ENCODE measurements around the gene IL17RD.
"Not testable (repeated sequence)": the region's sequence is repeated elsewhere in the genome, so short reads cannot be mapped to it uniquely, and the experiment has no call there.

IL17RD gene

DNA sequence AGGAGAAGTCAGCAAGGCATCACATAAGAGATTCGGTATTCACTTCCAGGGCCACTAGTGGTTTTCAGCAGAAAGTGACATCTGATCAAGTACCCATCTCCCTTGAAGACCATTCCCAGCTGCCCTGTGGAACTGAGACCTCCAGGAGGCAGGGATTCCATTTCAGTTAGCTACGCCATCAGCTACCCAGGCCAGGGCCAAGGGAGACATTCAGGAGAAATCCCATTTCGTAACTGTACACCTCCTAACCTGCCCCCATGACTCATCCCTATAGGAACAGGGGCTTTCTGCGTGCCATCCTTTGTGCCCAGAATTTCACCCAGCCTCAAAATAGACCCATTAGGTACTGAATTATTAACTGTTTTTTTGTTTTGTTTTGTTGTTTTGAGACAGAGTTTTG is 79.9 kb downstream of the IL17RD start:
- Histone ChIP-seq H3K27me3 (ENCODE audit: control insufficient read depth, insufficient read depth, low read length) (peaks cover 4% of the 10 kb centered on the region), H3K9me3 (replicated peaks; ENCODE audit: low read length) (no peaks in the 10 kb centered on the region), H3K4me3 (ENCODE audit: low read length) (no peak overlapping the region), H3K4me1 (ENCODE audit: control insufficient read depth, insufficient read depth, low read length) (no peaks in the 10 kb centered on the region), H3K36me3 (ENCODE audit: insufficient read depth, low read length) (no peaks in the 10 kb centered on the region), H3K9ac (ENCODE audit: low read depth, low read length) (no peak overlapping the region), H3K4me2 (ENCODE audit: low read length) (no peak overlapping the region)

DNA sequence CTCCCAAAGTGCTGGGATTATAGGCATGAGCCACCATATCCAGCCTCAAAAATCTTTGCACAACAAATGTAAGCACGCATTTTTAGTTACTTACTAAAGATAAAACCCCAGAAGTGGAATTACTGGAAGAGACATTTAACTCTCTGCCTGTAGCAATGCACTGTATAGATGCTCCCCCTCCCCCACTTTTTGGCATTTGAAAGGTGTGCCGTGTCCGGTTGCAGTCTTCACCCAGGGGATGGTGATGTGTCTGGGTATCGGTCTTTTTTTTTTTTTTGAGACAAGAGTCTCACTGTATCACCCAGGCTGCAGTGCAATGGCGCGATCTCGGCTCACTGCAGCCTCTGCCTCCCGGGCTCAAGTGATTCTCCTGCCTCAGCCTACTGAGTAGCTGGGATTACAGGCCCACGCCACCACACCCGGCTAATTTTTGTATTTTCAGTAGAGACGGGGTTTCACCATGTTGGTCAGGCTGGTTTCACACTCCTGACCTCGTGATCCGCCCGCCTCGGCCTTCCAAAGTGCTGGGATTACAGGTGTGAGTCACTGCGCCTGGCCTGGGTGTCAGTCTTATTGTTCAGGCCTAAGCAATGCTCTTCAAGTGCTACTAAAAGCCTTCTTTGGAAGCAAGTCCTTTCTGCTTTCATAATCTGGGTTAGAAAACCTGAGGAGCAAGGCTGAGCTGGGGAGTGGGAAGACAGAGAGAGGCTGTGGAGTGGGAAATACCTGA is 81.7 kb downstream of the IL17RD start:
- not testable (repeated sequence) for H3K9ac ChIP-seq (ENCODE audit: low read depth, low read length); H3K4me3 ChIP-seq (ENCODE audit: low read length); H3K9me3 ChIP-seq (replicated peaks; ENCODE audit: low read length); H3K4me2 ChIP-seq (ENCODE audit: low read length); H3K36me3 ChIP-seq (ENCODE audit: insufficient read depth, low read length)
- Histone ChIP-seq H3K4me1 (ENCODE audit: control insufficient read depth, insufficient read depth, low read length) (peaks cover 10% of the 10 kb centered on the region), H3K27me3 (ENCODE audit: control insufficient read depth, insufficient read depth, low read length) (peaks cover 11% of the 10 kb centered on the region)

DNA sequence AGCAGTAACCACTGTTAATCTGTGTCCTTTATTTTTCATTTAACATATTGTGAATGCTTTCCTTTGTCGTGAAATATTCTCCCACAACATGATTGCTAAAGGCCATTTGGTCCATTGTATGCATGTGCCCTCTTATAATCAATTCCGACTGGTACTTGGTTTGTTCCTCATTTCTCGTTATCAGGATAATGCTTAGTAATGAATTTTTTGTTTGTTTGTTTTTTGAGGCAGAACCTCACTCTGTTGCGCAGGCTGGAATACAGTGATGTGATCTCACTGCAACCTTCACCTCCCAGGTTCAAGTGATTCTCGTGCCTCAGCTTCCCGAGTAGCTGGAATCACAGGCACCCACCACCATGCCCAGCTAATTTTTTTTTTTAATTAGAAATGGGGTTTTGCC is 82.7 kb downstream of the IL17RD start:
- H3K27me3 ChIP-seq (ENCODE audit: control insufficient read depth, insufficient read depth, low read length), result peaks cover 21% of the 10 kb centered on the region
- H3K4me2 ChIP-seq (ENCODE audit: low read length), result no peak overlapping the region
- no peaks in the 10 kb centered on the region for H3K9me3 ChIP-seq (replicated peaks; ENCODE audit: low read length)
- no peak overlapping the region for H3K9ac ChIP-seq (ENCODE audit: low read depth, low read length)
- no peaks in the 10 kb centered on the region for H3K36me3 ChIP-seq (ENCODE audit: insufficient read depth, low read length)
- peaks cover 15% of the 10 kb centered on the region for H3K4me1 ChIP-seq (ENCODE audit: control insufficient read depth, insufficient read depth, low read length)
- H3K4me3 ChIP-seq (ENCODE audit: low read length), result no peak overlapping the region

DNA sequence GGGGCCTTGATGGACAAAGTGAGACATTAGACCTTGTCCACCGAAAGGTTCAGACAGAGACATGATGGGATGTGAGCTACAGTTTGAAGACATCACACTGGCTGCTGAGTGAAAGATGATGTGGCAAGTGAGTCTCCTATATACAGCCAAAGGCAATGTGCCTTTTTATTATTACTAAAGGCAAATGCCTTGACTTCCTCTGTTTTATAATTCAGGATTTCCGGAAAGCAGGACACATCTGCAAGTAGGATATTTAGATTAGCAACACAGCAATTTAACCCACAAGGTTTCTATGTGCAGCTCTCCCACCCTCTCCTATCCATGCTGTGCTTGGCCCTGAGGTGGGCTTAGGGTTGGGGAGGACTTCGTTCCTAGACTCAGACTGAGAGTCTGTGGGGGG is 84.0 kb downstream of the IL17RD start:
- no peak overlapping the region for H3K4me3 ChIP-seq (ENCODE audit: low read length)
- H3K4me2 ChIP-seq (ENCODE audit: low read length), result no peak overlapping the region
- H3K9me3 ChIP-seq (replicated peaks; ENCODE audit: low read length), result no peaks in the 10 kb centered on the region
- H3K9ac ChIP-seq (ENCODE audit: low read depth, low read length), result no peak overlapping the region
- no peaks in the 10 kb centered on the region for H3K36me3 ChIP-seq (ENCODE audit: insufficient read depth, low read length)
- peaks cover 15% of the 10 kb centered on the region for H3K4me1 ChIP-seq (ENCODE audit: control insufficient read depth, insufficient read depth, low read length)
- H3K27me3 ChIP-seq (ENCODE audit: control insufficient read depth, insufficient read depth, low read length), result peaks cover 30% of the 10 kb centered on the region

DNA sequence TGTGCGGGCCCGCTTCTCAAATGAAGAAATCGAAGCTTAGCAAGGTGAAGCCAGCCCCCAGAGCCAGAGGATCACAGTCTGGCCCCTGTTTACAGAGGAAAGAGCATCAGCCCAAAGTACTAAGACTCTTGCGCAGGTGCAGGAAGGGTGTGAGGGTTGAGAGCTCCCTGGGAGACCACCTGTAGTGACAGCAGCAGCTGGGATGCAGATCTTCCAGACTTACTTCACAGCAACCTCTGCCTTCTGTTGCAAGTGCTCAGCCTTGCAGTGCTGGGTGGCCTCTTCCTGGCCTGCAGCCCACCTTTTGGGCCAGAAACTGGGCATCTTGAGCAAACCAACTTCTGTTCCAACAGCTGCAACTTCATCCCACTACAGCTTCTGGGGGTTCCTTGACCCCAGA is 85.0 kb downstream of the IL17RD start:
- H3K4me1 ChIP-seq (ENCODE audit: control insufficient read depth, insufficient read depth, low read length), result peaks cover 15% of the 10 kb centered on the region
- no peaks in the 10 kb centered on the region for H3K36me3 ChIP-seq (ENCODE audit: insufficient read depth, low read length)
- no peak overlapping the region for H3K4me2 ChIP-seq (ENCODE audit: low read length)
- H3K9me3 ChIP-seq (replicated peaks; ENCODE audit: low read length), result no peaks in the 10 kb centered on the region
- peaks cover 32% of the 10 kb centered on the region for H3K27me3 ChIP-seq (ENCODE audit: control insufficient read depth, insufficient read depth, low read length)
- H3K4me3 ChIP-seq (ENCODE audit: low read length), result no peak overlapping the region
- H3K9ac ChIP-seq (ENCODE audit: low read depth, low read length), result no peak overlapping the region

DNA sequence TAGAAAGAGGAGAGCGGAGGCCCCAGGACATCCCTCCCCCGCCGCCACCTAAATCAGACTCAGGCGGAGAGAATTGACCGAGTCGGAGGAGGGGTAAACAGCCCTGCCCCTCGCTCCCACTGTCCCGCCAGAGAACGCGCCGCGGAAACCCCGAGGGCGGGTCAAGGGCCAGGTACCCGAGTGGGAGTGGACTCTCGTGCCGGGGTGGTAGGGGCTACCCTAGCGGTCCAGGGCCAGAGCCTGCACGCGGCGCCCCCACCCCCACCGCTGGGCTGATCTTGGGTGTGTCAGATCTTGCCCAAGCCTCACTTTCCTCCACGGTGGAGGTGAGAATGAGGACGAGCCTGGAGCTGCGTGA is 85.7 kb downstream of the IL17RD start:
- H3K4me2 ChIP-seq (ENCODE audit: low read length), result peak overlapping the region; percentile 97
- peak overlapping the region; percentile 42 for H3K9ac ChIP-seq (ENCODE audit: low read depth, low read length)
- H3K36me3 ChIP-seq (ENCODE audit: insufficient read depth, low read length), result no peaks in the 10 kb centered on the region
- peaks cover 15% of the 10 kb centered on the region for H3K4me1 ChIP-seq (ENCODE audit: control insufficient read depth, insufficient read depth, low read length)
- peak overlapping the region; percentile 75 for H3K4me3 ChIP-seq (ENCODE audit: low read length)
- H3K9me3 ChIP-seq (replicated peaks; ENCODE audit: low read length), result no peaks in the 10 kb centered on the region
- peaks cover 37% of the 10 kb centered on the region for H3K27me3 ChIP-seq (ENCODE audit: control insufficient read depth, insufficient read depth, low read length)

DNA sequence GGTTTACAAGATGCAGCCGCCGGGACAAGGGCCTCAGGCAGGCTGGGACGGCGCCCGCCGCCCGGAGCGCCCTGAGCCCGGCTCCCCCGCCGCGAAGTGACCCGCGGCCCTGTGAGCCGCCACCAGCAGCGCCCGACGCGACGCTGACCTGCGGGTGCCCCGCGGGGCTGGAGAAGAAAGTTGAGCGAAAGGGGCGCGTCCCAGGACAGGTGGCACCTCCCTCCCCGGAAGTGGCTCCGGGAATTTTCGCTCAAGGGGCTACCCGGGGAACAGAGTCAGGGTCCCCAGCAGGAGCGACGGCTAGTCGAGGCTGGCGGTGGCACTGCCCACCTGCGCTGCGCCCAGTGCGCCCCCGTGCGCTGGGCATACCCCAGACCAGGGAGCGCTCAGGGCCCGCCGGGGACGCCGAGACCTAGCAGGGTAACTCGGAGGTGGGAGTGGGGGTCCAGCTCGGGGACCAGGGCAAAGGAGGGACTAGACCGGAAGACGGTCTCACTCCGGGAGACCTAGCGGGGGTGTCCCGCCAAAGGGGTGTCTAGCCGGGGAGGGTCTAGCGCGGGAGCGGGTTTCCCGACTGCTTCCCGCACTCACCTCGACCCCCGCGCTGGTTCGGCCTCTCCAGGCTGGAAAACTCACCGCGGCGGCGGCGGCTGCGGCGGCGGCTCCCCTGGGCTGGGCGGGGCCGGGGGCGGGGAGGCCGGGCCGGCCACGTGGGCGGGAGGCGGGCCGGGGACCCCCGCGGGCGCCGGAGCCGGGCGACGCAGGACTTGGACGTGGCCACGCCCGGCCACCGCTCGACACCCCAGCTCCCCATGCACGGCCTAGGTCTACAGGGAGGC is 86.3 kb downstream of the IL17RD start:
- Histone ChIP-seq H3K4me3 (ENCODE audit: low read length) (peak overlapping the region; percentile 75), H3K9me3 (replicated peaks; ENCODE audit: low read length) (no peaks in the 10 kb centered on the region), H3K9ac (ENCODE audit: low read depth, low read length) (peak overlapping the region; percentile 56), H3K4me2 (ENCODE audit: low read length) (peak overlapping the region; percentile 97), H3K27me3 (ENCODE audit: control insufficient read depth, insufficient read depth, low read length) (peaks cover 37% of the 10 kb centered on the region), H3K36me3 (ENCODE audit: insufficient read depth, low read length) (no peaks in the 10 kb centered on the region), H3K4me1 (ENCODE audit: control insufficient read depth, insufficient read depth, low read length) (peaks cover 15% of the 10 kb centered on the region)

DNA sequence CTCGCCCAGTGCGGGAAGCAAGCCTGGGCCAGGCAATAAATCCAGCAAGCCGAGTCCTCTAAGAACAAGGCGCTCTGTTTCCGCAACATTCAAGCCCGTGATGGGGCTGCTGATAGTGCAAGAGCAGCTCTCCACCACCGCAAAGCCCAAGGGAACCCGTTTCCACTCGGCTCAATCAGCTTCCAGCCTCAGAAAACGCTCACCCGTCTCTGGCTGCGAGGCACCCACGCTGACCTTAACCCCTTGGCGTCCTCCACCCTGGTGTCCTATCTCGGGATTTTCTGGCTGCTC is 86.9 kb downstream of the IL17RD start:
- Histone ChIP-seq H3K4me2 (ENCODE audit: low read length) (peak overlapping the region; percentile 97), H3K9me3 (replicated peaks; ENCODE audit: low read length) (no peaks in the 10 kb centered on the region), H3K9ac (ENCODE audit: low read depth, low read length) (peak overlapping the region; percentile 56), H3K4me3 (ENCODE audit: low read length) (peak overlapping the region; percentile 75), H3K36me3 (ENCODE audit: insufficient read depth, low read length) (no peaks in the 10 kb centered on the region), H3K27me3 (ENCODE audit: control insufficient read depth, insufficient read depth, low read length) (peaks cover 37% of the 10 kb centered on the region), H3K4me1 (ENCODE audit: control insufficient read depth, insufficient read depth, low read length) (peaks cover 15% of the 10 kb centered on the region)

DNA sequence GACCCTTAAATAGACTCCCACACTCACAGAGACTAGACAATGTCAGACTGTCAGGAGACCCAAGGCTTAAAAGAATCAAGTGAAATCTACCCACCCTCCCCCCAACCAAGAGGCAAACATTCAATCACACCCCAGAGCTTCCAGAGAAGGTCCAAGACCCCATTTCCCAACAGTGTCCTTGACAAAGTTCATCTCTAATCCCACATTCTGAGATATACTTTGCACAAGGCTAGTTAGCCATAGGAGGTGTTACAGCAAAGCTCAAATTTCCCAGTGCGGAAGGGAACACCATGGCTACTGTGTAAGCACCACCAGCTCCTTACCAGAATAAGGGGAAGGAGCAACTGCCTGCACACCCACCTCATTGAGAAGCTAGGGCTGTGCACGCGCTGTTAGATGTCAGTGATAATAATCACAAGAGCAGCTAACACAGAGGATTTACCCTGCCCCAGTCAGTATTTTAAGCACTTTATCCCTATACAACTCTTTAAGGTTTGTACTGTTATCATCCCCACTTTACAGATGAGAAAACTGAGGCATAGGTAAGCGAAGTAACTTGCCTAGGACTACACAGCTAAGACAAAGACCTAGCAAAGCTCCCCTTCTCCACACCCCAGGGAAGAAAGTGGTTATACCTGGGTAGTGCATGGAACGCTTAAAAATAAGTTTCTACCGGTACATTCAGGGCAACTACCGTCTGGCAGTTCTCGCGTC is 87.4 kb downstream of the IL17RD start:
- Histone ChIP-seq H3K4me3 (ENCODE audit: low read length) (peak overlapping the region; percentile 75), H3K9ac (ENCODE audit: low read depth, low read length) (no peak overlapping the region), H3K4me2 (ENCODE audit: low read length) (peak overlapping the region; percentile 97), H3K27me3 (ENCODE audit: control insufficient read depth, insufficient read depth, low read length) (peaks cover 37% of the 10 kb centered on the region), H3K4me1 (ENCODE audit: control insufficient read depth, insufficient read depth, low read length) (peaks cover 15% of the 10 kb centered on the region), H3K36me3 (ENCODE audit: insufficient read depth, low read length) (no peaks in the 10 kb centered on the region), H3K9me3 (replicated peaks; ENCODE audit: low read length) (no peaks in the 10 kb centered on the region)

DNA sequence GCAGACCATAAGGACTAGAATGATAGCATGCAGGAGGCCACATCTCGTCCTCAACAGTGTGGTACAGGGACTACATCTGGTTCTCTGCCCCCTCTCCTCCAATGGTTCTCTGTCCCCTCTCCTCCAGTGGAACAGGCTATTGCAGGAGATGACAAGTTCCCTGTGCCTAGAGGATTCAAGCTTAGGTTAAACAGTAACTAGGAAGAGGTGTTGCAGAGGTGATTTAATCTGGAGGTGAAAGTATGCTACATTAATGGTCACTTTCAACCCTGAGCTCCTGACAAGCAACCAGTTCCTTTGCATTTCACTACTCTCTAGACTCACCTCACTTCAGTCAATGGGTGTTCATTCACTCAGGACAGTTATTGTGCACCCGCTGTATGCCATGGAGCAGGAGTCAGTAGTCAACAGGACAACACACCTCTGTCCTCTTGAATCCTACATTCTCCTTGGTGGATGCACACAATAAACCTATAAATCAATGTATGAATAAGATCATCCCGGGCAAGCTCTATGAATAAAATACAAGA is 88.7 kb downstream of the IL17RD start:
- peaks cover 37% of the 10 kb centered on the region for H3K27me3 ChIP-seq (ENCODE audit: control insufficient read depth, insufficient read depth, low read length)
- H3K36me3 ChIP-seq (ENCODE audit: insufficient read depth, low read length), result no peaks in the 10 kb centered on the region
- no peak overlapping the region for H3K4me2 ChIP-seq (ENCODE audit: low read length)
- H3K4me1 ChIP-seq (ENCODE audit: control insufficient read depth, insufficient read depth, low read length), result peaks cover 15% of the 10 kb centered on the region
- no peaks in the 10 kb centered on the region for H3K9me3 ChIP-seq (replicated peaks; ENCODE audit: low read length)
- no peak overlapping the region for H3K4me3 ChIP-seq (ENCODE audit: low read length)
- no peak overlapping the region for H3K9ac ChIP-seq (ENCODE audit: low read depth, low read length)

DNA sequence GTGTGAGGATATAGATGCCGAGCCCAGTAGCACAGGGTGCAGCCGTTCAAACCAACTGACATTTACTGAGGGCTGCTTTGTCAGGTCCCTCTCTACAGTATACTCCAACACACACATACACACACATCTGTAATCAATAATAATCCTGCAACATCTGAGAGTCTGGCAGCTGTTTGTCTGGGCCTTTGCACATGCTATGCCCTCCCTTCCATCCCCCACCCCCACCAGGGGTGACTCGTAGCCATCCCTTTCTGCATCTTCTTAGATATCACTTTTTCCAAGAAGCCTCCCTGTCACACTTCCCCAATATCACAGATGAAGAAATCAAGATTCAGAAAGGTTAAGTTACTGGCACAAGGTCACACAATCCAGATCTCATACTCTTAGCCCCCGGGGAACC is 91.0 kb downstream of the IL17RD start:
- Histone ChIP-seq H3K4me3 (ENCODE audit: low read length) (no peak overlapping the region), H3K9me3 (replicated peaks; ENCODE audit: low read length) (no peaks in the 10 kb centered on the region), H3K4me1 (ENCODE audit: control insufficient read depth, insufficient read depth, low read length) (peaks cover 10% of the 10 kb centered on the region), H3K4me2 (ENCODE audit: low read length) (no peak overlapping the region), H3K9ac (ENCODE audit: low read depth, low read length) (no peak overlapping the region), H3K27me3 (ENCODE audit: control insufficient read depth, insufficient read depth, low read length) (peaks cover 26% of the 10 kb centered on the region), H3K36me3 (ENCODE audit: insufficient read depth, low read length) (no peaks in the 10 kb centered on the region)
